ENCODE results near the gene SERPINA3.
"Not testable (repeated sequence)": the region's sequence is repeated elsewhere in the genome, so short reads cannot be mapped to it uniquely, and the experiment has no call there.

GRCh38 chr14:94637814-94638213, 25.6 kb downstream of the SERPINA3 start:
- TF ChIP-seq, protein P1, sequence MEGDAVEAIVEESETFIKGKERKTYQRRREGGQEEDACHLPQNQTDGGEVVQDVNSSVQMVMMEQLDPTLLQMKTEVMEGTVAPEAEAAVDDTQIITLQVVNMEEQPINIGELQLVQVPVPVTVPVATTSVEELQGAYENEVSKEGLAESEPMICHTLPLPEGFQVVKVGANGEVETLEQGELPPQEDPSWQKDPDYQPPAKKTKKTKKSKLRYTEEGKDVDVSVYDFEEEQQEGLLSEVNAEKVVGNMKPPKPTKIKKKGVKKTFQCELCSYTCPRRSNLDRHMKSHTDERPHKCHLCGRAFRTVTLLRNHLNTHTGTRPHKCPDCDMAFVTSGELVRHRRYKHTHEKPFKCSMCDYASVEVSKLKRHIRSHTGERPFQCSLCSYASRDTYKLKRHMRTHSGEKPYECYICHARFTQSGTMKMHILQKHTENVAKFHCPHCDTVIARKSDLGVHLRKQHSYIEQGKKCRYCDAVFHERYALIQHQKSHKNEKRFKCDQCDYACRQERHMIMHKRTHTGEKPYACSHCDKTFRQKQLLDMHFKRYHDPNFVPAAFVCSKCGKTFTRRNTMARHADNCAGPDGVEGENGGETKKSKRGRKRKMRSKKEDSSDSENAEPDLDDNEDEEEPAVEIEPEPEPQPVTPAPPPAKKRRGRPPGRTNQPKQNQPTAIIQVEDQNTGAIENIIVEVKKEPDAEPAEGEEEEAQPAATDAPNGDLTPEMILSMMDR (IDR thresholded peaks at IDR 0.05) = not testable (repeated sequence)
- not testable (repeated sequence) for TF ChIP-seq POLR2A (IDR thresholded peaks at IDR 0.05; ENCODE audit: low read depth); POLR2AphosphoS5 (IDR thresholded peaks at IDR 0.05)
